Activated B cell treated with CpG ODN at 0.5 μM for 24 hours (primary cell): ENCODE data around the gene RTF2. TPM values are rescaled to one million over a fixed set of nuclear protein-coding genes. Genes with fewer than 3 reads are reported as not detected.

ENCODE experiments used
- ATAC-seq: fragments of 200-7000 bp; cut with Tn5 transposase; one replicate; pipeline ENCODE4 v1.10.0; 2021; ENCODE audit warnings: low read depth, mild to moderate bottlenecking, moderate library complexity
- CTCF ChIA-PET: fragments of 350-600 bp; sonication (Branson Sonifier 250); formaldehyde crosslinking; loops from one replicate; lab custom pipeline; 2021; ENCODE audit warnings: antibody characterized with exemption; lab: Charles Lee
- POLR2A ChIA-PET: fragments of 350-600 bp; sonication (Branson Sonifier 250); formaldehyde crosslinking; loops from one replicate; lab custom pipeline; 2021; ENCODE audit warnings: antibody characterized with exemption; lab: Charles Lee
- DNase-seq: peaks from one replicate; pipeline ENCODE4 v3.0.0; 2022
- H3K27ac Mint-ChIP-seq: one replicate; pipeline ENCODE4 v1.8.0; 2020; ENCODE audit warnings: mixed read lengths
- H3K27me3 Mint-ChIP-seq: one replicate; pipeline ENCODE4 v1.8.0; 2021; ENCODE audit warnings: mixed read lengths
- H3K36me3 Mint-ChIP-seq: one replicate; pipeline ENCODE4 v1.8.0; 2021; ENCODE audit warnings: low read depth, mixed read lengths
- H3K4me1 Mint-ChIP-seq: one replicate; pipeline ENCODE4 v1.8.0; 2021; ENCODE audit warnings: mixed read lengths
- H3K4me3 Mint-ChIP-seq: one replicate; pipeline ENCODE4 v1.8.0; 2020; ENCODE audit warnings: mild to moderate bottlenecking, mixed read lengths
- H3K9me3 Mint-ChIP-seq: one replicate; pipeline ENCODE4 v1.8.0; 2020; ENCODE audit warnings: mixed read lengths
- intact Hi-C: fragments of 100-400 bp; cut with micrococcal nuclease; formaldehyde crosslinking; loops from one replicate; pipeline ENCODE4 v1.15.1; 2024
- total RNA-seq: library from RNA; stranded (reverse); gene quantifications from 2 replicates; pipeline ENCODE4 v1.2.3, GENCODE V29; 2022
- TF ChIP-seq, protein P1 (sequence below): fragments of 200-600 bp; IDR thresholded peaks from one replicate; pipeline ENCODE4 v1.8.0; 2022; ENCODE audit warnings: antibody characterized with exemption, mild to moderate bottlenecking

The RTF2 gene
- total RNA-seq, 1 donor from 2014 or later = 81.1 TPM

- TF ChIP-seq, protein P1, sequence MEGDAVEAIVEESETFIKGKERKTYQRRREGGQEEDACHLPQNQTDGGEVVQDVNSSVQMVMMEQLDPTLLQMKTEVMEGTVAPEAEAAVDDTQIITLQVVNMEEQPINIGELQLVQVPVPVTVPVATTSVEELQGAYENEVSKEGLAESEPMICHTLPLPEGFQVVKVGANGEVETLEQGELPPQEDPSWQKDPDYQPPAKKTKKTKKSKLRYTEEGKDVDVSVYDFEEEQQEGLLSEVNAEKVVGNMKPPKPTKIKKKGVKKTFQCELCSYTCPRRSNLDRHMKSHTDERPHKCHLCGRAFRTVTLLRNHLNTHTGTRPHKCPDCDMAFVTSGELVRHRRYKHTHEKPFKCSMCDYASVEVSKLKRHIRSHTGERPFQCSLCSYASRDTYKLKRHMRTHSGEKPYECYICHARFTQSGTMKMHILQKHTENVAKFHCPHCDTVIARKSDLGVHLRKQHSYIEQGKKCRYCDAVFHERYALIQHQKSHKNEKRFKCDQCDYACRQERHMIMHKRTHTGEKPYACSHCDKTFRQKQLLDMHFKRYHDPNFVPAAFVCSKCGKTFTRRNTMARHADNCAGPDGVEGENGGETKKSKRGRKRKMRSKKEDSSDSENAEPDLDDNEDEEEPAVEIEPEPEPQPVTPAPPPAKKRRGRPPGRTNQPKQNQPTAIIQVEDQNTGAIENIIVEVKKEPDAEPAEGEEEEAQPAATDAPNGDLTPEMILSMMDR = no peak
- no peak for ATAC-seq
Measured at GRCh38 chr20:56467968-56468315, 485 bp upstream of the RTF2 start.

DNA sequence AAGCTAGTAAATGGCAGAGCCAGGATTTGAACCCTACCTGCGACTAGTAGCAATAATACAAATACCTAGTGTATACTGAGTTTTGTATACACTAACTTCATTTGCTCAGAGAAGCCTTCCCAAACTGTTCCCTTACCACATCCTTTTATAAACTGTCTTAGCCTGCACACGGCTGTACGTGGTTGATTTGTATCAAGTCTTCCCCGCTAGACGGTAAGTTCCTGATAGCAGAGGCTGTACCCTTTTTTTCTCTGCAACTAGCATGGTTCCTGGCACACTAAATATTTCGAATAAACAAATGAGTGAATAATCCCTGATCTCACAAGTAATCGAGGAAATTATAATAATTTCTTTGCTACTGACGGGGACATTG lies 636 bp downstream of the RTF2 start:
- ChIA-PET CTCF (interaction anchor here (0.9 to 1.0 kb wide), 2 partner anchors 10 to 77 kb away, joined by 3 read pairs; partner anchors contain the start of gene AURKA), POLR2A (interaction anchor here (0.6 to 1.7 kb wide), 4 partner anchors 35 to 1920 kb away, joined by 4 to 13 read pairs (median 6); partner anchors contain the start of genes AURKA, CSTF1 and VAPB)
- no peaks in the 10 kb centered on the region for H3K9me3 Mint-ChIP-seq
- DNase-seq = no peak
- no peaks in the 10 kb centered on the region for H3K27me3 Mint-ChIP-seq
- peak overlapping the region; percentile 59 for H3K27ac Mint-ChIP-seq
- peak overlapping the region; percentile 100 for H3K4me3 Mint-ChIP-seq
- ATAC-seq = no peak
- TF ChIP-seq, protein P1 = no peak
- peaks cover 40% of the 10 kb centered on the region for H3K4me1 Mint-ChIP-seq
- H3K36me3 Mint-ChIP-seq = peaks cover 30% of the 10 kb centered on the region
- intact Hi-C loops = loop anchor here (2.0 to 10.0 kb wide), 6 partner anchors 110 to 1986 kb away; partner anchors contain the start of genes FAM210B, RAB22A, RAE1 and RBM38

More at GRCh38 chr20:56467968-56468315, 485 bp upstream of the RTF2 start:
- Mint-ChIP-seq H3K4me3 (peak overlapping the region; percentile 100), H3K27me3 (no peaks in the 10 kb centered on the region), H3K36me3 (peaks cover 21% of the 10 kb centered on the region), H3K9me3 (no peaks in the 10 kb centered on the region), H3K4me1 (peaks cover 46% of the 10 kb centered on the region), H3K27ac (peak overlapping the region; percentile 99)
- ChIA-PET CTCF (interaction anchor here (1.0 kb wide), 1 partner anchor 76 kb away, joined by 3 read pairs; the partner anchor contains the start of gene AURKA), POLR2A (interaction anchor here (1.7 kb wide), 1 partner anchor 76 kb away, joined by 13 read pairs; the partner anchor contains the start of genes AURKA and CSTF1)
- DNase-seq = no peak
- intact Hi-C loops = loop anchor here (1.0 to 10.0 kb wide), 11 partner anchors 15 to 1987 kb away; partner anchors contain the start of genes AURKA, CSTF1, FAM210B and RAB22A

- H3K36me3 Mint-ChIP-seq = peaks cover 92% of the 10 kb centered on the region
- no peaks in the 10 kb centered on the region for H3K9me3 Mint-ChIP-seq
- no peak for DNase-seq
- TF ChIP-seq, protein P1 = no peak
- peak overlapping the region; percentile 66 for H3K4me3 Mint-ChIP-seq
- peaks cover 20% of the 10 kb centered on the region for H3K4me1 Mint-ChIP-seq
- peak overlapping the region; percentile 84 for H3K27ac Mint-ChIP-seq
- no peaks in the 10 kb centered on the region for H3K27me3 Mint-ChIP-seq
- ChIA-PET POLR2A (no interaction called here), CTCF (interaction anchor here (1.1 kb wide), 1 partner anchor 87 kb away, joined by 3 read pairs; no protein-coding TSS in a partner anchor)
- ATAC-seq = peak; percentile 57
- intact Hi-C loops = no loop called here
Measured at GRCh38 chr20:56483970-56484369, 15.5 kb downstream of the RTF2 start.

- DNase-seq (no peak), ATAC-seq (no peak)
- intact Hi-C loops = no loop called here
- Mint-ChIP-seq H3K4me3 (no peak overlapping the region), H3K9me3 (no peaks in the 10 kb centered on the region), H3K4me1 (peaks cover 20% of the 10 kb centered on the region), H3K36me3 (peaks cover 88% of the 10 kb centered on the region), H3K27me3 (no peaks in the 10 kb centered on the region), H3K27ac (no peak overlapping the region)
- ChIA-PET POLR2A (no interaction called here), CTCF (no interaction called here)
- TF ChIP-seq, protein P1 = no peak
Measured at GRCh38 chr20:56487216-56487615, 18.8 kb downstream of the RTF2 start.

DNA sequence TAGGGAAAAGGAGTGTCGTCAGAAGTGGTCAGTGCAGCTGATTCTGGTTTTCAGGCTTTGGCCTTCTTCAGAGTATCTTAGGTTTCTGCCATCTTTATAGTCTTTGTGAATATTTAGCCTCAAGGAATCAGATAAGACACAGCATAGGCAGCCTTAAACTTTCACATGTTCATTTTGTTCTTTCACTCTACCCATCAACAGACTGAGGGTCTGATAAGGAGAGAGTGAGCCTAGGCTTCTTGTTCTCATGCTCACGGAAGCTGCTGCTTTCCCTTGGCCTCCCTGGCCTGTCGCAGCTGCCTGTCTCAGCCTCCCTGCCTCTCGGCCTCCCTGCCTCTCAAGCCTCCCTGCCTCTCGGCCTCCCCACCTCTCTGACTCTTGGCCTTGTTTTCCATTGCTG lies 20.1 kb downstream of the RTF2 start:
- Mint-ChIP-seq H3K4me1 (peaks cover 11% of the 10 kb centered on the region), H3K27me3 (no peaks in the 10 kb centered on the region), H3K27ac (no peak overlapping the region), H3K4me3 (no peak overlapping the region), H3K9me3 (no peaks in the 10 kb centered on the region), H3K36me3 (peaks cover 90% of the 10 kb centered on the region)
- POLR2A ChIA-PET = no interaction called here
- intact Hi-C loops = no loop called here
- DNase-seq (no peak), ATAC-seq (no peak)
- CTCF ChIA-PET = no interaction called here
- TF ChIP-seq, protein P1 = no peak
